HG02588 (cell line): Measurements from ENCODE around the gene FEZF2.

ENCODE experiments used
- ATAC-seq: cut with Tn5 transposase; IDR thresholded peaks from one replicate; pipeline ENCODE4 v1.9.1; 2021; ENCODE audit warnings: mild to moderate bottlenecking, moderate library complexity; ENCODE audit not compliant: unreplicated experiment

Gene FEZF2

GRCh38 chr3:62332835-62333244 lies 40.5 kb downstream of the FEZF2 start:
- ATAC-seq: no peak

- no peak for ATAC-seq
These were observed 41.3 kb downstream of the FEZF2 start for GRCh38 chr3:62332017-62332416.

- ATAC-seq: no peak
These were observed 43.4 kb downstream of the FEZF2 start for GRCh38 chr3:62329971-62330370.

- no peak for ATAC-seq
These were observed 47.5 kb downstream of the FEZF2 start for GRCh38 chr3:62325896-62326295.

GRCh38 chr3:62323241-62323640 lies 50.1 kb downstream of the FEZF2 start:
- no peak for ATAC-seq
